ENCODE results near the gene BSPRY. TPM values are rescaled to one million over a fixed set of nuclear protein-coding genes. Genes with fewer than 3 reads are reported as not detected.
"Not testable (repeated sequence)": the region's sequence is repeated elsewhere in the genome, so short reads cannot be mapped to it uniquely, and the experiment has no call there.

The BSPRY gene
- polyA plus RNA-seq, 3 donors: 7.3 to 9.7 (median 9.6) TPM

GRCh38 chr9:113340011-113340699, 9.2 kb upstream of the BSPRY start, which contains the start of gene WDR31:
TSS of gene WDR31 (minus strand) at chr9:113340275. CDS start at chr9:113332022, 8,253 bp downstream.
- peak; percentile 78 to 83 (median 82) for DNase-seq (ENCODE audit: low read depth in 3 of 3, low spot score in 2 of 3)

DNA sequence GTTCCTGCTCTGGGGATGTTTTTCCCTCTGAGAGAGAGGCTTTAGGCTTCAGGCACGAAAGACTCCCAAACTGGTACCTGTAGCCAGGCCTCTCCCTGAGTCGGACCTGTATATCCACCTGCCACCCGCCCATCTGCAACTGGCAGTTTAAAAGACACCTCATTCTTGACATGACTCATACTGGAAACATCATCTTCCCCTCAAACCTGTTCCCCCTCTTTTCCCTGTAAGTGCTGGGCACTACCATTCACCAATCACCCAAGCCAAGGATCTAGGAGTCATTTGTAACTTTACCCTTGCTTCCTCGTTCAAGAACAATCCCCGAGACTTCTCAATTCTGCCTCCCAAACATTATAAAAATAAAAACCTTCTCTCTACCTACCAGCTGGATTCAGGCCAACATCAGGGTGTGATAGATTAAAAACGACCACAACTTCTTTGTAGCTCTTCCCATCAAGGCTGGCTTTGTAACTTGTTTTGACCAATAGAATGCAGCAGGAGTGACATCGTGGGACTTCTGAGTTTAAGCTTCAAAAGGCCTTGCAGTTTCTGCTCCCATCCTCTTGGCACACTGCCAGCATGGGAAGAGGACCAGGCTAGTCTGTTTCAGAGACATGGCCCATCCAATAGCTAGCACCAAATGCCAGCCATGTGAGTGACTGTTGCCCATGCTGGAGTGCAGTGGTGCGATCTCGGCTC, 7.5 kb upstream of the BSPRY start:
- DNase-seq (ENCODE audit: low read depth in 3 of 3, low spot score in 2 of 3): no peak

DNA sequence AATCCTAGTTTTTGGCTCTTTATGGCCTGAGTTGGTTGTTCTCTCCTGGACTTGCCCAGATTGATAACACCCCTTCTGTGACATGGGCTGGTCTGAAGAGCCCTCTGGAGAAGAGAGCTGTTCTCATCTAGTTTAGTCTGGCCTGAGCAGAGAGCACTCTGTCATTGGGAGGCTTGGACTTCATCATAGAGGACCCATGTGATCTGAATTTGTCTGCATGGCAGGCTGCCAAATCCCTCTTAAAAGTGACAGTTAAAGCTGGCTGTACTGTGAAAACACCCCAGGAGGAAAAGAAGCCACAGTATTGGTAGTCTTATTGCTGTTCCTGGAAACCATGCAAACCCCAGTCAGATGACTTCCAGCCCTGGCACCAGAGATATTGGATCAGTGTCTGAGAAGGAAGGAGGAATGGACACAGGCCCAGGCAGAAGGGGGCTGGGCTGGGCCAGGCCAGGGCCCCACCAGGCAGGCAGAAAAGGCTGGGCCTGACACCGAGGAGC, 5.6 kb upstream of the BSPRY start:
- peak in 1 of 3 donors; percentile 61 for DNase-seq (ENCODE audit: low read depth in 3 of 3, low spot score in 2 of 3)

DNA sequence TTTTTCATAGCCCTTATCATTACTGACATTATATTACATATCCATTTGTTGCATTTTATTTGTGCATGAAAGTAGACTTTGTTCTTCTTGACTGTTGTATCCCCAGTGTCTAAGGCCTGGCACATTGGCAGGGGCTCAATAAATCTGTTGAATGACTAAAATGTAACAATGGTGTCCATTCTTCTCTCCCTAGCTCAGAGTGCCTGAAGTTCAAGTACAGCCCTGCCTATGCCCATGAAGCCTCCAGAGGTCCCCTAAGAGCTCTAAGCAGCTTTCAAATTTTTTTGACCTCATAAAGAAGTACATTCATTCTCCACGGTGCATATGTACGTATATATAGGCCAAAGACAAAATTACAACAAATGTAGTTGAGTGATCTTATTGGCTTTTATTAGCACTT, 4.2 kb upstream of the BSPRY start:
- no peak for DNase-seq (ENCODE audit: low read depth in 3 of 3, low spot score in 2 of 3)

GRCh38 chr9:113345671-113346070, 3.7 kb upstream of the BSPRY start:
- no peak for DNase-seq (ENCODE audit: low read depth in 3 of 3, low spot score in 2 of 3)

GRCh38 chr9:113348437-113348836, 904 bp upstream of the BSPRY start:
- no peak for DNase-seq (ENCODE audit: low read depth in 3 of 3, low spot score in 2 of 3)

GRCh38 chr9:113349066-113349444, 286 bp upstream of the BSPRY start:
- DNase-seq (ENCODE audit: low read depth in 3 of 3, low spot score in 2 of 3): no peak

- DNase-seq (ENCODE audit: low read depth in 3 of 3, low spot score in 2 of 3): no peak
These were observed 843 bp downstream of the BSPRY start for GRCh38 chr9:113350107-113350661.

- DNase-seq (ENCODE audit: low read depth in 3 of 3, low spot score in 2 of 3): no peak
These were observed 1.6 kb downstream of the BSPRY start for GRCh38 chr9:113350937-113351336.

- no peak for DNase-seq (ENCODE audit: low read depth in 3 of 3, low spot score in 2 of 3)
These were observed 2.7 kb downstream of the BSPRY start for GRCh38 chr9:113352006-113352405.

GRCh38 chr9:113352411-113352810, 3.1 kb downstream of the BSPRY start:
- DNase-seq (ENCODE audit: low read depth in 3 of 3, low spot score in 2 of 3): no peak

DNA sequence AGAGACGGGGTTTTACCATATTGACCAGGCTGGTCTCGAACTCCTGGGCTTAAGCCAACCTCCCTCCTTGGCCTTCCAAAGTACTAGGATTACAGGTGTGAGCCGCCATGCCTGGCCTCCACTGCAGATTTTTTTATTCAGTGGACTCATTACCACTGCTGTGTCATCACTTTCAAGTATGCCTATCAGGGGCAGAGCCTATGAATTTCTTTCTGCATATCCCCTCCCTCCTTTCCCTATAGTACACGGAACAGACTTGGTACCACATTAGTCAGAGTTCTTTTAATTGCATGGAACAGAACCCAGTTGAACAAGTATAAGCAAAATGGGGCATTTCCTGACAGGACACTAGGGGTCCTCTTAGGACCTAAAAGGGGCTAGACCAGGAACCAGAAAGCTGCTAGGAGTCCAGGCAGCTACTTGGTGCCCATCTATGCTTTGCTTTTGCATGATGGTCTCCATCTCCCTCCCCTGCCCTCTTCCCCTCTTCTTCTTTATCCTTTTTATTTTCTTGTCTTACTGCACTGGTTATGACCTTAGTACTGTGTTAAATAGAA, 5.8 kb downstream of the BSPRY start:
- DNase-seq (ENCODE audit: low read depth in 3 of 3, low spot score in 2 of 3): no peak

DNA sequence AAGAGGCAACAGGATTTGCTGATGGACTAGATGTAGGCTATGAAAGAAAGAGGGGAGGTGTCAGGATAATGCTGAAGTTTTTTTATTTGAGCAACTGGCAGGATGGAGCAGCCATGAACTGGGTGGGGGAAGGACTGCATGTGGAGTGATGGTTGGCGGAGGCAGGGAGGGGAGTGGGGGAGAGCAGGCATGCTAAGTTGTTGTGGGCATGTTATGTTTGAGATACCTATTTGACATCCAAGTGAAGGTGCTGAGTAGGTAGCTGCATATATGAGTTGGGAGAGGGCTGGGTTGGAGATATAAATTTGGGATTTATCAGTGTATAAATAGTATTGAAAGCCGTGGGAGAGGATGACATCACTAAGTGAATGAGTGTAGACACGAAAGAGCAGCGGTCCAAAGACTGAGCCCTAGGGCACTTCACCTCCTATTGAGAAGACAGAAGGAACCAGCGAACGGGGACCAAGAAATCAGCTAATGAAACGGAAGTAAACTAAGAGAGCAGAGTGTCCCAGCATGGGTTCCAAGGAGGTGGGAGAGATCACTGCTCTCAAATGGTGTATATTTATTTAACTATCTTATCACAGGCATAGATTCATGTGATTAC, 7.4 kb downstream of the BSPRY start:
- DNase-seq (ENCODE audit: low read depth in 3 of 3, low spot score in 2 of 3): no peak

- DNase-seq (ENCODE audit: low read depth in 3 of 3, low spot score in 2 of 3): no peak
These were observed 10.0 kb downstream of the BSPRY start for GRCh38 chr9:113359385-113359784.

GRCh38 chr9:113360242-113360842, 11.0 kb downstream of the BSPRY start:
- DNase-seq (ENCODE audit: low read depth in 3 of 3, low spot score in 2 of 3): no peak

DNA sequence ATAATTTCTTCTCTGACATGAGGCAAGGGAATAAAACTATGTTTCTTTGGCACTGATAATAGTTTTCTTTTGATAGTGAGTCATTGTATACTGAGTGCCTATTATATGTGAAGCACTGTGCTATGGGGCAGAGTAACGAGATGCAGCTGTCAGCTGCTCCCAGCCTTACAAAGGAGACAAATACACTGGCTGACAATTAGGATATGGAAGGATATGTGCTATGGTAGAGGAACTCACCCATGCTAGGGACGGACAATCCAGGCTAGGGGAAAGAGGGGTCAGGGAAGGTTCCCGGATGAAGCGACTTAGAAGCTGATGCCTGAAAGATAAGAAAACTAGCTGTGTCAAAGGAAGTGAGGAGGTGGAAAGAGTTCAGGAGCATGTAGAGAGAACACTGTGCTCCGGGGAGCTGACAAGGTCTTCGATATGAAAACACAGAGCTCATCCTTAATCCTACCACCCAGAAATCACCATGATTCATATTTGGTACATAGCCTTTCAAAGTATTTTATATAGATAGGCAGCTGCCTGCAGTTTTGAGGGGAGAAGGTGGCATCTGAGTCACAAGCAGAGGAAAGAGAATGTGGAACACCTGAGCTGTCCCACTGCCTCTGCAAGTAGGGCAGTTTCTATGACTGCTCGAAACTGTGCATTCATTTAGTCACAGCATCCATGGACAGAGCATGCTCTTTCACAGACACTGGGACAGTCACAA, 12.1 kb downstream of the BSPRY start:
- DNase-seq (ENCODE audit: low read depth in 3 of 3, low spot score in 2 of 3): no peak

DNA sequence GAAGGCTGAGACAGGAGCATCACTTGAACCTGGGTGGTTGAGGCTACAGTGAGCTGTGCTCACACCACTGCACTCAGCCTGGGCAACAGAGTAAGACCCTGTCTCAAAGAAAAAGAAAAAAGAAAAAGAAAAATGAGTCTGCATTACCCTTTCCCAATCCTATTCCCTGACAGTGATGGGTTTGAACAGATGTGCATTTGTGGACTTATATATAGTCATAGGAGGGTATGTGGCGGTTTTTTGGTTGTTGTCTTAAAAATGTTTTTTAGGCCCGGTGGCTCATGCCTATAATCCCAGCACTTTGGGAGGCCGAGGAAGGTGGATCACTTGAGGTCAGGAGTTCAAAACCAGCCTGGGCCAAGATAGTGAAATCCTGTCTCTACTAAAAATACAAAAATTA, 14.0 kb downstream of the BSPRY start:
- DNase-seq (ENCODE audit: low read depth in 3 of 3, low spot score in 2 of 3): no peak

GRCh38 chr9:113364951-113365350, 15.6 kb downstream of the BSPRY start:
- no peak for DNase-seq (ENCODE audit: low read depth in 3 of 3, low spot score in 2 of 3)

GRCh38 chr9:113365652-113366051, 16.3 kb downstream of the BSPRY start:
- not testable (repeated sequence) for DNase-seq (ENCODE audit: low read depth in 3 of 3, low spot score in 2 of 3)

DNA sequence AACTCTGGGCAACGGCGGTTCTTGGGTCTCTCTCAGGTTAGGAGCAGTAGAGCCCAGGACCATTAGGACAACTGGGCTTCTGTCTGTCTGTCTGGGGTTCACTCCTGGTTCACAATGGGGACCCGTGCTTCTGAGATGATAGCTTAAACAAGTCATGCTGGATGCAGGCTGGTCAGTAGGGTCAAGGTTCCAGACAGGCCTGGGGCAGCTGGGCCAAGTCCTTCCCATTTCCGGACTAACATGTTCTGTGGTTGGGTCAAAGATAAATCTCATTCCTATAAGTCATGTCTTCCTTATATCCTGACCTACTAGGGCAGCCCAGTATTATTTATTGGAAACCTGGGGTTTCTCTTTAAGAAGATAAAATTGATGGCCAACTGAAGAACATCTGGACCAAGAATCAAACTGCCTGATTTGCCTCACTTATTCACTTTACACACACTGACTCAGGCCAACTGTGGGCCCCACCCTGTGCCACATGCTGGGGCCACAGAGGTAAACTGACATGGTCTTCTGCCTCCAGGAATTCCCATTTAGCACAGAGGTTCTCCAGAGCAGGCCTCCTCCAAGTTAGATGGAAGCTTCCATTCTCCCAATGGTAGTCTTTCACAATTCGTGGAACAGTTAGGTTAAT, 19.1 kb downstream of the BSPRY start:
- no peak for DNase-seq (ENCODE audit: low read depth in 3 of 3, low spot score in 2 of 3)

All from right renal cortex interstitium (tissue), 3 donors.